Measurements from ENCODE around the gene VAT1L. TPM values are rescaled to one million over a fixed set of nuclear protein-coding genes. Genes with fewer than 3 reads are reported as not detected.

VAT1L gene
- total and polyA plus RNA-seq, 2 experiments from 2014 or later = 11.0 to 24.4 TPM

DNA sequence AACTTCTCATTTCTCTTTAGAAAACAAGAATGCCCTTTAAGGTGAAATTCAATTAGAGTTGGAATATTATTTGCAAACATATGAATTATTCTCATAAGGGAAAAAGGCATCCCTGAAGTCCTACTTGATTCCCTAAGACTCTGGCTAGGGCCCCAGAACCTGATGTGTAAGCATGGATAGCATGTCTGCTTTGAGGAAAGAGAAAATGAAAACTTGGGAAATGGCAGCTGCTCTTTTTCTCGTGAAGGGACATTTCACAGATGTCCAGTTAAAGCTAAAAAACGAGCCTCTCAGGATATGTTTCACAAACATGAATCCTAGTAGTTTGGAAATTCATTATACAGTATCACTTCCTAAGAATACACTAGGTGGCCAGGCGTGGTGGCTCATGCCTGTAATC, 121.7 kb downstream of the VAT1L start (continued):
- TF ChIP-seq EZH2phosphoT487 (IDR thresholded peaks at IDR 0.05; ENCODE audit: unreplicated experiment) = no peak

DNA sequence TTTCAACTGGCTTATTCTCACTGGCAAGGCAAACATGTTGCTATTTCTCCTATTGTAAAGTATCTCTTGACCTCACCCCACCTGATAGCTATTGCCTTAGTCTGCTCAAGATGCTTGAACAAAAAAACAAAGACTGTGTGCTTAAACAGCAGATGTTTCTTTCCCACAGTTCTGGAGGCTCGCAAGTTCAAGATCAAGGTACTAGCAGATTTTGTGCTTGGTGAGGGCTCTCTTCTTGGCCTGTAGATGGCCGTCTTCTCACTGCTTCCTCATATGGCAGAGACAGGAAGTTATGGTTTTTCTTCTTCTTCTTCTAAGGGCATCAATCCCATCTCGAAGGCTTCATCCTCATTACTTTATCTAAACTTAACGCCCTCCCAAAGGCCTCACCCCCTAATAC, 124.3 kb downstream of the VAT1L start:
- Histone ChIP-seq H3K79me2 (replicated peaks; ENCODE audit: insufficient read depth) (no peaks in the 10 kb centered on the region), H3K36me3 (ENCODE audit: insufficient read depth) (no peaks in the 10 kb centered on the region; the same call in 1 of the 2 replicates), H3K4me1 (ENCODE audit: insufficient read depth) (peaks cover 40% of the 10 kb centered on the region), H3K4me2 (no peak overlapping the region), H3K4me3 (no peak overlapping the region), H4K20me1 (replicated peaks; ENCODE audit: insufficient read depth) (no peaks in the 10 kb centered on the region), H2AFZ (no peak overlapping the region), H3K9me2 (ENCODE audit: insufficient read depth) (peaks cover 3% of the 10 kb centered on the region; the same call in 1 of the 2 replicates), H3F3A (replicated peaks; ENCODE audit: low read depth) (no peaks in the 10 kb centered on the region), H3K27me3 (ENCODE audit: insufficient read depth) (no peaks in the 10 kb centered on the region), H3K27ac (ENCODE audit: low read depth) (no peak overlapping the region)
- Mint-ChIP-seq H3K27me3 (ENCODE audit: insufficient read depth, low read depth, poor library complexity) (peaks cover 4% of the 10 kb centered on the region), H3K9me3 (no peaks in the 10 kb centered on the region), H3K27ac (no peak overlapping the region), H3K4me3 (no peak overlapping the region; the same call in 2 of the 3 replicates), H3K36me3 (ENCODE audit: low read depth) (no peaks in the 10 kb centered on the region), H3K4me1 (peaks cover 35% of the 10 kb centered on the region)
- ATAC-seq = no peak
- DNase-seq (ENCODE audit: low spot score) = no peak
- TF ChIP-seq STAT1 (IDR thresholded peaks at IDR 0.05; ENCODE audit: unreplicated experiment) = no peak
- no peak for TF ChIP-seq CTCF (conservative IDR thresholded peaks at IDR 0.05; ENCODE audit: low read depth in 2 of 2)
- TF ChIP-seq ZNF331 (CRISPR knock-in tag; IDR thresholded peaks at IDR 0.05; ENCODE audit: low read depth) = no peak
- no peak for TF ChIP-seq ZNF114 (CRISPR knock-in tag; IDR thresholded peaks at IDR 0.05)
- no peak for TF ChIP-seq EZH2phosphoT487 (IDR thresholded peaks at IDR 0.05; ENCODE audit: unreplicated experiment)
- TF ChIP-seq, protein P1, sequence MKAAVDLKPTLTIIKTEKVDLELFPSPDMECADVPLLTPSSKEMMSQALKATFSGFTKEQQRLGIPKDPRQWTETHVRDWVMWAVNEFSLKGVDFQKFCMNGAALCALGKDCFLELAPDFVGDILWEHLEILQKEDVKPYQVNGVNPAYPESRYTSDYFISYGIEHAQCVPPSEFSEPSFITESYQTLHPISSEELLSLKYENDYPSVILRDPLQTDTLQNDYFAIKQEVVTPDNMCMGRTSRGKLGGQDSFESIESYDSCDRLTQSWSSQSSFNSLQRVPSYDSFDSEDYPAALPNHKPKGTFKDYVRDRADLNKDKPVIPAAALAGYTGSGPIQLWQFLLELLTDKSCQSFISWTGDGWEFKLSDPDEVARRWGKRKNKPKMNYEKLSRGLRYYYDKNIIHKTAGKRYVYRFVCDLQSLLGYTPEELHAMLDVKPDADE (IDR thresholded peaks at IDR 0.05) = no peak
- TF ChIP-seq REST (IDR thresholded peaks at IDR 0.05; ENCODE audit: unreplicated experiment) = no peak
- TF ChIP-seq CREB1 (CRISPR knock-in tag; IDR thresholded peaks at IDR 0.05; ENCODE audit: low read depth) = no peak
- TF ChIP-seq NANOG (IDR thresholded peaks at IDR 0.05; ENCODE audit: borderline replicate concordance) = no peak
- TF ChIP-seq, protein P2, sequence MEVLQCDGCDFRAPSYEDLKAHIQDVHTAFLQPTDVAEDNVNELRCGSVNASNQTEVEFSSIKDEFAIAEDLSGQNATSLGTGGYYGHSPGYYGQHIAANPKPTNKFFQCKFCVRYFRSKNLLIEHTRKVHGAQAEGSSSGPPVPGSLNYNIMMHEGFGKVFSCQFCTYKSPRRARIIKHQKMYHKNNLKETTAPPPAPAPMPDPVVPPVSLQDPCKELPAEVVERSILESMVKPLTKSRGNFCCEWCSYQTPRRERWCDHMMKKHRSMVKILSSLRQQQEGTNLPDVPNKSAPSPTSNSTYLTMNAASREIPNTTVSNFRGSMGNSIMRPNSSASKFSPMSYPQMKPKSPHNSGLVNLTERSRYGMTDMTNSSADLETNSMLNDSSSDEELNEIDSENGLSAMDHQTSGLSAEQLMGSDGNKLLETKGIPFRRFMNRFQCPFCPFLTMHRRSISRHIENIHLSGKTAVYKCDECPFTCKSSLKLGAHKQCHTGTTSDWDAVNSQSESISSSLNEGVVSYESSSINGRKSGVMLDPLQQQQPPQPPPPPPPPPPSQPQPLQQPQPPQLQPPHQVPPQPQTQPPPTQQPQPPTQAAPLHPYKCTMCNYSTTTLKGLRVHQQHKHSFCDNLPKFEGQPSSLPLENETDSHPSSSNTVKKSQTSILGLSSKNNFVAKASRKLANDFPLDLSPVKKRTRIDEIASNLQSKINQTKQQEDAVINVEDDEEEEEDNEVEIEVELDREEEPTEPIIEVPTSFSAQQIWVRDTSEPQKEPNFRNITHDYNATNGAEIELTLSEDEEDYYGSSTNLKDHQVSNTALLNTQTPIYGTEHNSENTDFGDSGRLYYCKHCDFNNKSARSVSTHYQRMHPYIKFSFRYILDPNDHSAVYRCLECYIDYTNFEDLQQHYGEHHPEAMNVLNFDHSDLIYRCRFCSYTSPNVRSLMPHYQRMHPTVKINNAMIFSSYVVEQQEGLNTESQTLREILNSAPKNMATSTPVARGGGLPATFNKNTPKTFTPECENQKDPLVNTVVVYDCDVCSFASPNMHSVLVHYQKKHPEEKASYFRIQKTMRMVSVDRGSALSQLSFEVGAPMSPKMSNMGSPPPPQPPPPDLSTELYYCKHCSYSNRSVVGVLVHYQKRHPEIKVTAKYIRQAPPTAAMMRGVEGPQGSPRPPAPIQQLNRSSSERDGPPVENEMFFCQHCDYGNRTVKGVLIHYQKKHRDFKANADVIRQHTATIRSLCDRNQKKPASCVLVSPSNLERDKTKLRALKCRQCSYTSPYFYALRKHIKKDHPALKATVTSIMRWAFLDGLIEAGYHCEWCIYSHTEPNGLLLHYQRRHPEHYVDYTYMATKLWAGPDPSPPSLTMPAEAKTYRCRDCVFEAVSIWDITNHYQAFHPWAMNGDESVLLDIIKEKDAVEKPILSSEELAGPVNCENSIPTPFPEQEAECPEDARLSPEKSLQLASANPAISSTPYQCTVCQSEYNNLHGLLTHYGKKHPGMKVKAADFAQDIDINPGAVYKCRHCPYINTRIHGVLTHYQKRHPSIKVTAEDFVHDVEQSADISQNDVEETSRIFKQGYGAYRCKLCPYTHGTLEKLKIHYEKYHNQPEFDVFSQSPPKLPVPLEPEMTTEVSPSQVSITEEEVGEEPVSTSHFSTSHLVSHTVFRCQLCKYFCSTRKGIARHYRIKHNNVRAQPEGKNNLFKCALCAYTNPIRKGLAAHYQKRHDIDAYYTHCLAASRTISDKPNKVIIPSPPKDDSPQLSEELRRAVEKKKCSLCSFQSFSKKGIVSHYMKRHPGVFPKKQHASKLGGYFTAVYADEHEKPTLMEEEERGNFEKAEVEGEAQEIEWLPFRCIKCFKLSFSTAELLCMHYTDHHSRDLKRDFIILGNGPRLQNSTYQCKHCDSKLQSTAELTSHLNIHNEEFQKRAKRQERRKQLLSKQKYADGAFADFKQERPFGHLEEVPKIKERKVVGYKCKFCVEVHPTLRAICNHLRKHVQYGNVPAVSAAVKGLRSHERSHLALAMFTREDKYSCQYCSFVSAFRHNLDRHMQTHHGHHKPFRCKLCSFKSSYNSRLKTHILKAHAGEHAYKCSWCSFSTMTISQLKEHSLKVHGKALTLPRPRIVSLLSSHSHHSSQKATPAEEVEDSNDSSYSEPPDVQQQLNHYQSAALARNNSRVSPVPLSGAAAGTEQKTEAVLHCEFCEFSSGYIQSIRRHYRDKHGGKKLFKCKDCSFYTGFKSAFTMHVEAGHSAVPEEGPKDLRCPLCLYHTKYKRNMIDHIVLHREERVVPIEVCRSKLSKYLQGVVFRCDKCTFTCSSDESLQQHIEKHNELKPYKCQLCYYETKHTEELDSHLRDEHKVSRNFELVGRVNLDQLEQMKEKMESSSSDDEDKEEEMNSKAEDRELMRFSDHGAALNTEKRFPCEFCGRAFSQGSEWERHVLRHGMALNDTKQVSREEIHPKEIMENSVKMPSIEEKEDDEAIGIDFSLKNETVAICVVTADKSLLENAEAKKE (CRISPR knock-in tag; IDR thresholded peaks at IDR 0.05) = no peak
- no peak for TF ChIP-seq POLR2AphosphoS5 (IDR thresholded peaks at IDR 0.05; ENCODE audit: low read depth)
- TF ChIP-seq EZH2 (IDR thresholded peaks at IDR 0.05; ENCODE audit: low read depth, unreplicated experiment) = no peak
- TF ChIP-seq JUNB (IDR thresholded peaks at IDR 0.05; ENCODE audit: unreplicated experiment) = no peak

All from GM23338 (cell line).